Astrocyte (in vitro differentiated cells and primary cell): ENCODE measurements around the gene MANSC4.

Experiments used
- CTCF ChIP-seq: IDR thresholded peaks from 2 replicates; pipeline ENCODE4 v1.5.1; 2011; ENCODE audit warnings: low read depth, mild to moderate bottlenecking, inconsistent platforms, low read length, moderate library complexity; ENCODE audit not compliant: insufficient read depth
- EZH2 ChIP-seq: IDR thresholded peaks from 2 replicates; pipeline ENCODE4 v1.6.1; 2012; ENCODE audit warnings: mild to moderate bottlenecking, low read length, inconsistent platforms; ENCODE audit not compliant: insufficient read depth

GRCh38 chr12:27802936-27803335 lies 22.9 kb upstream of the MANSC4 start:
- TF ChIP-seq CTCF = no peak
- no peak for TF ChIP-seq EZH2
